ENCODE data around the gene KLHL24.
"Not testable (repeated sequence)": the region's sequence is repeated elsewhere in the genome, so short reads cannot be mapped to it uniquely, and the experiment has no call there.

KLHL24 gene

GRCh38 chr3:183695569-183696364 lies 60.3 kb downstream of the KLHL24 start:
- DNase-seq (ENCODE audit: low read depth in 2 of 2), result no peak

- DNase-seq (ENCODE audit: low read depth in 2 of 2), result no peak
Observed at GRCh38 chr3:183697123-183697609, 61.7 kb downstream of the KLHL24 start.

- DNase-seq (ENCODE audit: low read depth in 2 of 2), result peak; percentile 44 to 61
Observed at GRCh38 chr3:183697610-183698317, 62.3 kb downstream of the KLHL24 start, which contains the start of gene YEATS2. Gene YEATS2, plus strand, starts transcription at chr3:183697797. Its CDS starts 17,366 bp downstream, at chr3:183715163.

GRCh38 chr3:183698318-183698751 lies 62.9 kb downstream of the KLHL24 start:
- DNase-seq (ENCODE audit: low read depth in 2 of 2), result peak in 1 of 2 donors; percentile 6

- no peak for DNase-seq (ENCODE audit: low read depth in 2 of 2)
Observed at GRCh38 chr3:183698756-183699155, 63.3 kb downstream of the KLHL24 start.

GRCh38 chr3:183699238-183699947 lies 64.0 kb downstream of the KLHL24 start:
- no peak for DNase-seq (ENCODE audit: low read depth in 2 of 2)

GRCh38 chr3:183701744-183702143 lies 66.3 kb downstream of the KLHL24 start:
- no peak for DNase-seq (ENCODE audit: low read depth in 2 of 2)

GRCh38 chr3:183703892-183704291 lies 68.5 kb downstream of the KLHL24 start:
- DNase-seq (ENCODE audit: low read depth in 2 of 2), result not testable (repeated sequence)

GRCh38 chr3:183710231-183710630 lies 74.8 kb downstream of the KLHL24 start:
- no peak for DNase-seq (ENCODE audit: low read depth in 2 of 2)

- no peak for DNase-seq (ENCODE audit: low read depth in 2 of 2)
Observed at GRCh38 chr3:183711516-183711915, 76.1 kb downstream of the KLHL24 start.

GRCh38 chr3:183714622-183715021 lies 79.2 kb downstream of the KLHL24 start:
- no peak for DNase-seq (ENCODE audit: low read depth in 2 of 2)

GRCh38 chr3:183718012-183718411 lies 82.6 kb downstream of the KLHL24 start:
- DNase-seq (ENCODE audit: low read depth in 2 of 2), result no peak

GRCh38 chr3:183725387-183725786 lies 90.0 kb downstream of the KLHL24 start:
- no peak for DNase-seq (ENCODE audit: low read depth in 2 of 2)

- DNase-seq (ENCODE audit: low read depth in 2 of 2), result no peak
Observed at GRCh38 chr3:183728204-183728603, 92.8 kb downstream of the KLHL24 start.

- DNase-seq (ENCODE audit: low read depth in 2 of 2), result no peak
Observed at GRCh38 chr3:183730361-183730760, 94.9 kb downstream of the KLHL24 start.

- no peak for DNase-seq (ENCODE audit: low read depth in 2 of 2)
Observed at GRCh38 chr3:183731611-183732010, 96.2 kb downstream of the KLHL24 start.

GRCh38 chr3:183733553-183733952 lies 98.1 kb downstream of the KLHL24 start:
- no peak for DNase-seq (ENCODE audit: low read depth in 2 of 2)

Measured in stimulated activated CD8-positive, alpha-beta memory T cell treated with anti-CD3 and anti-CD28 coated beads, Interleukin-15, amount 100 ng/mL, for 4 hours (primary cell).